ENCODE results near the gene RNGTT. TPM values are rescaled to one million over a fixed set of nuclear protein-coding genes. Genes with fewer than 3 reads are reported as not detected.
"Not testable (repeated sequence)": the region's sequence is repeated elsewhere in the genome, so short reads cannot be mapped to it uniquely, and the experiment has no call there.

RNGTT gene
- polyA plus RNA-seq, 1 donor (not counting 4 experiments of a cell fraction or from before 2014, with no cell fraction given) = 9.7 TPM

DNA sequence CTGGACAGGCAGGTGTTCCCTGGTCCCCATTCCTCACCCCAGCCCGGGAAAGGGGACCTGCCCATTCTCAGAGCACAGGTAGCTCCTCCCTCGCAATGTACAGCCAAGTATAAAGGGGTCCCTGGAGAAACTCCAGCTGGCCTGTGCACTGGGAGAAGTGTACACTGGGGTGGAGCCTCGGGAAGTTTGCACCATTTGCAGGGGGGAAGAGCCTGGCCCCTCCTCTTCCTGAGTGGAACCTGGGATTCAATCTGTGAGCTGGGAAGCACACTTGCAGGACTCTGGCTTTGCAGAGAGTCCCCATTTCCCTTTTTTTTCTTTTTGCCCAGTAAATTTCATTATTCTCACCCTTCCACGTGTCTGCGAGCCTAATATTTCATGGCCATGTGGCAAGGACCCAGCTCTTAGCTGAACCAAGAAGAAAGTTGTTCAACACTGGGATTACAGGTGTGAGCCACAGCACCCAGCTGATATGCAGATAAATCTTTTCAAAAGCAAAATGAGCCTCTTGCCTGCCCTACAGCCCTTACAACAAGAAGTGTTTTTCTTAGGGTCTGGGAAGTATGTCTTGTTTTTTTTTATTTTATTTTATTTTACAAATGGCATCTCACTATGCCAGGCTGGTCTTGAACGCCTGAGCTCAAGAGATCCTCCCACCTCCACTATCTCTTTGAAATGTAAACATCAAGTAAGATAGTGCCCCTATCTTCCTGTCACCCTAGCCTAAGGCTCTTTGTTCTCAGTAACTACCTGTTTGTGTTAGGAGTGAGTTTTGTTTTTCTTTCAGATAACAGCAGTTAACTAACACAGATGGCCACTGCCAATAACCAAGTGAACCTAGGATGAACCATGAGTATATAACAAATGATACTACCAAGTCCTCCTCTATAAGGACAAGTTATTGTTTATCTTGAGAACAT lies 9.3 kb upstream of the RNGTT start:
- H4K20me1 ChIP-seq (ENCODE audit: control insufficient read depth, extremely low read depth, insufficient read depth, low read length) = no peaks in the 10 kb centered on the region
- dilution Hi-C loops (cut with MboI; ENCODE audit: extremely low pct_ligation_motif_present, low sequenced_read_pairs) = no loop called here
- no peak for DNase-seq (ENCODE audit: low read depth, low spot score)

DNA sequence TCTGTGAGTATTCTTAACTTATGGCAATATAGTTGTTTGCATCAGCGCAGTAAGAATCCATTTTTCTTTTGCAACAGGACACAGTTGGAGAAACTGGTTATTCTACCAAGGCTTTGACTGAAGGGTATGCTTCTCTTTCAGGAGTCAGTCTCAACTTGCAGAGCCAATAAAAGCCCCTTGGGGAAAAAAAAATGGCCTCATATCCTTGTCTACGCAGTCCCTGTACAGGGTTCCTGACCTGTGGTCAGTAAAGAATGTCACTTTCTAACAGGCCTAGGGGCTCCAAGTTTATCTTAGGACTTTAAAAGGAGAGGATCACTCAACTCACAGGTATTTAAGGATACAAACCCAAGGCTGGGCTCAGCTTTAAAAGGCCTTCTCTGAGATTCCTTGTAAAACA lies 6.9 kb upstream of the RNGTT start:
- no peak for FAIRE-seq
- no peaks in the 10 kb centered on the region for H3K4me1 ChIP-seq (ENCODE audit: control insufficient read depth, extremely low read depth, insufficient read depth, low read length)
- H2AFZ ChIP-seq (ENCODE audit: control insufficient read depth, low read length) = no peak overlapping the region
- no peak overlapping the region for H3K4me2 ChIP-seq (ENCODE audit: control insufficient read depth, extremely low read depth, insufficient read depth, low read depth, low read length)
- TF ChIP-seq, protein P1, sequence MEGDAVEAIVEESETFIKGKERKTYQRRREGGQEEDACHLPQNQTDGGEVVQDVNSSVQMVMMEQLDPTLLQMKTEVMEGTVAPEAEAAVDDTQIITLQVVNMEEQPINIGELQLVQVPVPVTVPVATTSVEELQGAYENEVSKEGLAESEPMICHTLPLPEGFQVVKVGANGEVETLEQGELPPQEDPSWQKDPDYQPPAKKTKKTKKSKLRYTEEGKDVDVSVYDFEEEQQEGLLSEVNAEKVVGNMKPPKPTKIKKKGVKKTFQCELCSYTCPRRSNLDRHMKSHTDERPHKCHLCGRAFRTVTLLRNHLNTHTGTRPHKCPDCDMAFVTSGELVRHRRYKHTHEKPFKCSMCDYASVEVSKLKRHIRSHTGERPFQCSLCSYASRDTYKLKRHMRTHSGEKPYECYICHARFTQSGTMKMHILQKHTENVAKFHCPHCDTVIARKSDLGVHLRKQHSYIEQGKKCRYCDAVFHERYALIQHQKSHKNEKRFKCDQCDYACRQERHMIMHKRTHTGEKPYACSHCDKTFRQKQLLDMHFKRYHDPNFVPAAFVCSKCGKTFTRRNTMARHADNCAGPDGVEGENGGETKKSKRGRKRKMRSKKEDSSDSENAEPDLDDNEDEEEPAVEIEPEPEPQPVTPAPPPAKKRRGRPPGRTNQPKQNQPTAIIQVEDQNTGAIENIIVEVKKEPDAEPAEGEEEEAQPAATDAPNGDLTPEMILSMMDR (optimal IDR thresholded peaks at IDR 0.05 in 1 of 3, IDR thresholded peaks at IDR 0.05 in 1 of 3, conservative IDR thresholded peaks at IDR 0.05 in 1 of 3; ENCODE audit: extremely low read depth in 1 of 3, insufficient read depth in 2 of 3, low read length in 3 of 3) = no peak
- TF ChIP-seq EZH2 (IDR thresholded peaks at IDR 0.05; ENCODE audit: low read length) = no peak
- DNase-seq (ENCODE audit: low read depth, low spot score) = no peak
- H3K9me1 ChIP-seq (ENCODE audit: control insufficient read depth, extremely low read depth, insufficient read depth, low read length) = no peaks in the 10 kb centered on the region
- dilution Hi-C loops (cut with MboI; ENCODE audit: extremely low pct_ligation_motif_present, low sequenced_read_pairs) = no loop called here
- no peaks in the 10 kb centered on the region for H3K79me2 ChIP-seq (ENCODE audit: control insufficient read depth, insufficient read depth, low read length)
- no peak overlapping the region for H3K9ac ChIP-seq (ENCODE audit: control insufficient read depth, extremely low read depth, insufficient read depth, low read length)
- no peak overlapping the region for H3K27ac ChIP-seq (ENCODE audit: control insufficient read depth, insufficient read depth, low read length)
- H3K27me3 ChIP-seq (ENCODE audit: control insufficient read depth, extremely low read depth, insufficient read depth, low read length) = no peaks in the 10 kb centered on the region
- no peaks in the 10 kb centered on the region for H3K9me3 ChIP-seq (ENCODE audit: control insufficient read depth, low read depth, low read length)
- H4K20me1 ChIP-seq (ENCODE audit: control insufficient read depth, extremely low read depth, insufficient read depth, low read length) = no peaks in the 10 kb centered on the region
- H3K4me3 ChIP-seq (ENCODE audit: control insufficient read depth in 2 of 3, extremely low read depth in 1 of 3, insufficient read depth in 2 of 3, low read depth in 1 of 3, low read length in 3 of 3) = no peak overlapping the region
- no peaks in the 10 kb centered on the region for H3K36me3 ChIP-seq (ENCODE audit: control insufficient read depth in 2 of 2, extremely low read depth in 1 of 2, insufficient read depth in 2 of 2, low read length in 2 of 2)

More for the DNA sequence above, 9.3 kb upstream of the RNGTT start:
- FAIRE-seq = no peak
- H3K9me1 ChIP-seq (ENCODE audit: control insufficient read depth, extremely low read depth, insufficient read depth, low read length) = no peaks in the 10 kb centered on the region
- no peak overlapping the region for H3K9ac ChIP-seq (ENCODE audit: control insufficient read depth, extremely low read depth, insufficient read depth, low read length)
- H3K79me2 ChIP-seq (ENCODE audit: control insufficient read depth, insufficient read depth, low read length) = no peaks in the 10 kb centered on the region
- no peaks in the 10 kb centered on the region for H3K4me1 ChIP-seq (ENCODE audit: control insufficient read depth, extremely low read depth, insufficient read depth, low read length)
- H3K4me3 ChIP-seq (ENCODE audit: control insufficient read depth in 2 of 3, extremely low read depth in 1 of 3, insufficient read depth in 2 of 3, low read depth in 1 of 3, low read length in 3 of 3) = no peak overlapping the region
- no peaks in the 10 kb centered on the region for H3K9me3 ChIP-seq (ENCODE audit: control insufficient read depth, low read depth, low read length)
- H3K27me3 ChIP-seq (ENCODE audit: control insufficient read depth, extremely low read depth, insufficient read depth, low read length) = no peaks in the 10 kb centered on the region
- TF ChIP-seq, protein P1 (optimal IDR thresholded peaks at IDR 0.05 in 1 of 3, IDR thresholded peaks at IDR 0.05 in 1 of 3, conservative IDR thresholded peaks at IDR 0.05 in 1 of 3; ENCODE audit: extremely low read depth in 1 of 3, insufficient read depth in 2 of 3, low read length in 3 of 3) = no peak
- no peak for TF ChIP-seq EZH2 (IDR thresholded peaks at IDR 0.05; ENCODE audit: low read length)
- H2AFZ ChIP-seq (ENCODE audit: control insufficient read depth, low read length) = no peak overlapping the region
- H3K4me2 ChIP-seq (ENCODE audit: control insufficient read depth, extremely low read depth, insufficient read depth, low read depth, low read length) = no peak overlapping the region
- H3K36me3 ChIP-seq (ENCODE audit: control insufficient read depth in 2 of 2, extremely low read depth in 1 of 2, insufficient read depth in 2 of 2, low read length in 2 of 2) = no peaks in the 10 kb centered on the region
- no peak overlapping the region for H3K27ac ChIP-seq (ENCODE audit: control insufficient read depth, insufficient read depth, low read length)

GRCh38 chr6:88969255-88969654 lies 5.8 kb upstream of the RNGTT start:
- dilution Hi-C loops (cut with MboI; ENCODE audit: extremely low pct_ligation_motif_present, low sequenced_read_pairs); H3K36me3 ChIP-seq (ENCODE audit: control insufficient read depth in 2 of 2, extremely low read depth in 1 of 2, insufficient read depth in 2 of 2, low read length in 2 of 2); H3K4me3 ChIP-seq (ENCODE audit: control insufficient read depth in 2 of 3, extremely low read depth in 1 of 3, insufficient read depth in 2 of 3, low read depth in 1 of 3, low read length in 3 of 3); H3K79me2 ChIP-seq (ENCODE audit: control insufficient read depth, insufficient read depth, low read length); H3K4me1 ChIP-seq (ENCODE audit: control insufficient read depth, extremely low read depth, insufficient read depth, low read length); H3K27me3 ChIP-seq (ENCODE audit: control insufficient read depth, extremely low read depth, insufficient read depth, low read length); DNase-seq (ENCODE audit: low read depth, low spot score); H3K9me3 ChIP-seq (ENCODE audit: control insufficient read depth, low read depth, low read length); H3K27ac ChIP-seq (ENCODE audit: control insufficient read depth, insufficient read depth, low read length); H4K20me1 ChIP-seq (ENCODE audit: control insufficient read depth, extremely low read depth, insufficient read depth, low read length); H3K9ac ChIP-seq (ENCODE audit: control insufficient read depth, extremely low read depth, insufficient read depth, low read length); FAIRE-seq; H2AFZ ChIP-seq (ENCODE audit: control insufficient read depth, low read length); H3K4me2 ChIP-seq (ENCODE audit: control insufficient read depth, extremely low read depth, insufficient read depth, low read depth, low read length); H3K9me1 ChIP-seq (ENCODE audit: control insufficient read depth, extremely low read depth, insufficient read depth, low read length): not testable (repeated sequence)
